H1 (cell line): Measurements from ENCODE around the gene CORO7. TPM values are rescaled to one million over a fixed set of nuclear protein-coding genes. Genes with fewer than 3 reads are reported as not detected.

Source experiments
- CHD7 ChIP-seq: fragments of 300-600 bp; sonication (generic); IDR thresholded peaks from 2 replicates; pipeline ENCODE4 v1.7.1; 2012; ENCODE audit warnings: low read length, moderate library complexity, mild to moderate bottlenecking, inconsistent platforms; ENCODE audit not compliant: insufficient replicate concordance
- MAX ChIP-seq: IDR thresholded peaks from 2 replicates; pipeline ENCODE4 v1.6.1; 2012; ENCODE audit warnings: inconsistent platforms
- PHF8 ChIP-seq: fragments of 200-600 bp; sonication (generic); conservative IDR thresholded peaks from 2 replicates; pipeline ENCODE4 v1.7.1; 2012; ENCODE audit warnings: low read depth, mild to moderate bottlenecking, inconsistent platforms, low read length, moderate library complexity
- RAD21 ChIP-seq, 2 experiments: IDR thresholded peaks in 1 of 2; conservative IDR thresholded peaks in 1 of 2; 2 replicates each; pipeline ENCODE4 v1.6.1; 2011; ENCODE audit warnings: low read depth in 2 of 2, low read length in 2 of 2, improper control_type of control experiment in 1 of 2, inconsistent platforms in 1 of 2, mild to moderate bottlenecking in 1 of 2, moderate library complexity in 1 of 2
- RFX5 ChIP-seq: IDR thresholded peaks from 2 replicates; pipeline ENCODE4 v1.6.1; 2011; ENCODE audit warnings: low read depth, low read length, improper control_type of control experiment, borderline replicate concordance
- TAF1 ChIP-seq: IDR thresholded peaks from 2 replicates; pipeline ENCODE4 v1.6.1; 2011; ENCODE audit warnings: mild to moderate bottlenecking, low read depth, low read length
- TBP ChIP-seq: IDR thresholded peaks from 2 replicates; pipeline ENCODE4 v1.6.1; 2011; ENCODE audit warnings: low read depth, low read length, improper control_type of control experiment
- YY1 ChIP-seq: IDR thresholded peaks from 2 replicates; pipeline ENCODE4 v1.6.1; 2011; ENCODE audit warnings: low read depth, mild to moderate bottlenecking, low read length
- polyA plus RNA-seq, 7 experiments: library from polyadenylated mRNA; depleted of rRNA in 3 of 7; stranded (reverse) in 5 of 7; unstranded in 2 of 7; fragments of >200 nt in 5 of 7; fragments of 200-250 nt in 2 of 7; gene quantifications; 1 replicate in 5 of 7; 2 replicates in 1 of 7; 4 replicates in 1 of 7; pipeline versions ENCODE4 v1.2.1 to v1.2.3, GENCODE V29; 2011 to 2013; ENCODE audit warnings: missing spikeins in 2 of 7, mixed read lengths in 2 of 7
- total RNA-seq: library from RNA; stranded (reverse); fragmentation: NEBNext Ultra II Directional; extraction: Animal tissue kit (Norgen Biotek cat#: 25700); gene quantifications from 2 replicates; pipeline ENCODE4 v1.2.1, GENCODE V29; 2021

CORO7 gene
- total and polyA plus RNA-seq, 2 of the 8 experiments (the other 6 are each of a cell fraction or from before 2014, with no cell fraction given), result 25.2 to 29.8 TPM

GRCh38 chr16:4450931-4451519 lies 34.6 kb upstream of the CORO7 start (continued):
- TF ChIP-seq TBP (no peak), RFX5 (no peak), CHD7 (no peak), TAF1 (no peak), YY1 (no peak), RAD21 (IDR thresholded peaks at IDR 0.05 in 1 of 2, conservative IDR thresholded peaks at IDR 0.05 in 1 of 2; ENCODE audit: low read depth in 2 of 2, low read length in 2 of 2) (no peak), PHF8 (no peak), MAX (no peak)
